Natural killer cell (primary cell): ENCODE measurements around the gene IVNS1ABP. TPM values are rescaled to one million over a fixed set of nuclear protein-coding genes. Genes with fewer than 3 reads are reported as not detected.

Source experiments
- ATAC-seq, 3 donors: fragments of 150-1000 bp in 2 of 3; fragments of 200-7000 bp in 1 of 3; cut with Tn5 transposase; 1 replicate in 1 of 3; 2 replicates in 2 of 3; pipeline ENCODE4 v1.10.0; 2021; ENCODE audit warnings: mild to moderate bottlenecking in 2 of 3, moderate library complexity in 2 of 3
- DNase-seq, 2 donors: peaks; one replicate each; pipeline versions ENCODE4 v3.0.0 to v3.0.0-alpha.2; 2013 to 2021; ENCODE audit warnings: mixed read lengths in 1 of 2
- H3K27ac ChIP-seq: one replicate; pipeline ENCODE4 v1.5.1; 2013; ENCODE audit warnings: mild to moderate bottlenecking, low read length
- H3K27me3 ChIP-seq: one replicate; pipeline ENCODE4 v1.6.1; 2013; ENCODE audit warnings: low read length; ENCODE audit not compliant: control insufficient read depth, insufficient read depth
- H3K36me3 ChIP-seq: one replicate; pipeline ENCODE4 v1.6.1; 2013; ENCODE audit warnings: low read length; ENCODE audit not compliant: control insufficient read depth, insufficient read depth
- H3K4me1 ChIP-seq: one replicate; pipeline ENCODE4 v1.6.1; 2013; ENCODE audit warnings: low read length; ENCODE audit not compliant: control insufficient read depth, insufficient read depth
- H3K4me3 ChIP-seq: one replicate; pipeline ENCODE4 v1.5.1; 2013; ENCODE audit warnings: low read length
- H3K9me3 ChIP-seq: one replicate; pipeline ENCODE4 v1.6.1; 2013; ENCODE audit warnings: low read length; ENCODE audit not compliant: control insufficient read depth, insufficient read depth
- H3K27ac Mint-ChIP-seq, 2 donors: one replicate each; pipeline ENCODE4 v1.8.0; 2022; ENCODE audit warnings: mild to moderate bottlenecking in 2 of 2, mixed read lengths in 2 of 2, moderate library complexity in 1 of 2
- H3K27me3 Mint-ChIP-seq, 2 donors: one replicate each; pipeline ENCODE4 v1.8.0; 2022; ENCODE audit warnings: low read depth in 2 of 2, mixed read lengths in 2 of 2
- H3K36me3 Mint-ChIP-seq: one replicate; pipeline ENCODE4 v1.8.0; 2022; ENCODE audit warnings: mixed read lengths
- H3K4me1 Mint-ChIP-seq, 2 donors: one replicate each; pipeline ENCODE4 v1.8.0; 2022; ENCODE audit warnings: mixed read lengths in 2 of 2
- H3K4me3 Mint-ChIP-seq: one replicate; pipeline ENCODE4 v1.8.0; 2022; ENCODE audit warnings: mild to moderate bottlenecking, moderate library complexity, mixed read lengths
- H3K9me3 Mint-ChIP-seq, 2 donors: one replicate each; pipeline ENCODE4 v1.8.0; 2022; ENCODE audit warnings: mixed read lengths in 2 of 2
- WGBS: methylation state at CpG from one replicate; pipeline ENCODE4 v1.1.7; 2013; ENCODE audit warnings: missing lambda C conversion rate; ENCODE audit not compliant: insufficient coverage; 5-methylcytosine and 5-hydroxymethylcytosine counted together
- intact Hi-C: fragments of 100-400 bp; cut with micrococcal nuclease; formaldehyde crosslinking; loops from one replicate; pipeline ENCODE4 v1.14.2; 2022
- total RNA-seq, 4 donors: library from RNA; stranded (reverse); fragments of 120-200 nt in 1 of 4; gene quantifications; one replicate each; pipeline versions ENCODE4 v1.2.3 to v1.2.4, GENCODE V29; 2013 to 2022
- TF ChIP-seq, protein P1 (sequence below): fragments of 200-600 bp; IDR thresholded peaks from one replicate; pipeline ENCODE4 v1.8.0; 2022; ENCODE audit warnings: antibody characterized with exemption

IVNS1ABP gene
- total RNA-seq, 3 donors from 2014 or later (not counting 1 experiment from before 2014, with no cell fraction given) = 250 to 394 (median 299) TPM

DNA sequence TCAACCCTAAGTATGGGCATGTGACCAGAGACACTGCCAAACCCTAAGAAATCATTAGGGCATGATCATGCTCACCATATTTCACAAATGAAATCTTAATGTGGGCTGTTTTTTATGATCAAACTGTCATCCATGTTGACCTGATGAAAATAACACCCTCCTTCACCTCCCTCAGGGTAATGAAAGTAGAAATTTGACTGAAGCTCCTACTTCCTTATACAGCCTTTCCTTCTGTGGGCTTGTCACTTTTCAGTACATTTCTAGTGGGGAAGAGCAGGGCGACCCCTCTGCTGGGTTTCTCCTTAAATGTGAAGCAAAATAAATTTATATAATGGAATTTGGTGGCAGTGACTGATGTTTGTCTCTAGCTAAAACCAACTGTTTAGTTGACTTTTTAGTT, 25.9 kb downstream of the IVNS1ABP start:
- TF ChIP-seq, protein P1, sequence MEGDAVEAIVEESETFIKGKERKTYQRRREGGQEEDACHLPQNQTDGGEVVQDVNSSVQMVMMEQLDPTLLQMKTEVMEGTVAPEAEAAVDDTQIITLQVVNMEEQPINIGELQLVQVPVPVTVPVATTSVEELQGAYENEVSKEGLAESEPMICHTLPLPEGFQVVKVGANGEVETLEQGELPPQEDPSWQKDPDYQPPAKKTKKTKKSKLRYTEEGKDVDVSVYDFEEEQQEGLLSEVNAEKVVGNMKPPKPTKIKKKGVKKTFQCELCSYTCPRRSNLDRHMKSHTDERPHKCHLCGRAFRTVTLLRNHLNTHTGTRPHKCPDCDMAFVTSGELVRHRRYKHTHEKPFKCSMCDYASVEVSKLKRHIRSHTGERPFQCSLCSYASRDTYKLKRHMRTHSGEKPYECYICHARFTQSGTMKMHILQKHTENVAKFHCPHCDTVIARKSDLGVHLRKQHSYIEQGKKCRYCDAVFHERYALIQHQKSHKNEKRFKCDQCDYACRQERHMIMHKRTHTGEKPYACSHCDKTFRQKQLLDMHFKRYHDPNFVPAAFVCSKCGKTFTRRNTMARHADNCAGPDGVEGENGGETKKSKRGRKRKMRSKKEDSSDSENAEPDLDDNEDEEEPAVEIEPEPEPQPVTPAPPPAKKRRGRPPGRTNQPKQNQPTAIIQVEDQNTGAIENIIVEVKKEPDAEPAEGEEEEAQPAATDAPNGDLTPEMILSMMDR = no peak
- Mint-ChIP-seq H3K36me3 (peaks cover 22% of the 10 kb centered on the region), H3K27me3 (no peaks in the 10 kb centered on the region), H3K4me1 (peaks cover 19 to 35% of the 10 kb centered on the region in 2 donors), H3K4me3 (no peak overlapping the region), H3K27ac (peak overlapping the region in 1 of 2 donors; percentile 83), H3K9me3 (no peaks in the 10 kb centered on the region)
- intact Hi-C loops = no loop called here
- DNase-seq = no peak
- no CpG with 5 or more reads among the region's 1 CpG for WGBS
- Histone ChIP-seq H3K4me3 (no peak overlapping the region), H3K36me3 (peaks cover 18% of the 10 kb centered on the region), H3K4me1 (no peaks in the 10 kb centered on the region), H3K27me3 (no peaks in the 10 kb centered on the region), H3K9me3 (no peaks in the 10 kb centered on the region), H3K27ac (no peak overlapping the region)
- ATAC-seq = peak in 1 of 3 donors; percentile 27

DNA sequence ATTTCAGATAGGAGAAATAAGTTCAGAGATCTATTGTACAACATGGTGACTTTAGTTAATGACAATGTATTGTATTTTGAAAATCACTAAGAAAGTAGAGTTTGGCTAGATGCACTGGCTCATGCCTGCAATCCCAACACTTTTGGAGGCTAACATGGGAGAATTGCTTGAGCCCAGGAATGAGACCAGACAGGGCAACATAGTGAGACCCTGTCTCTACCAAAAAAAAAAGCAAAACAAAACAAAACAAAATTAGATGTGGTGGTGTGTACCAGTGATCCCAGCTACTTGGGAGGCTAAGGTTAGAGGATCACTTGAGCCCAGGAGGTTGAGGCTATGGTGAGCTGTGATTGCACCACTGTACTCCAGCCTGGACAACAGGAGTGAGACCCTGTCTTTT, 27.2 kb downstream of the IVNS1ABP start:
- ATAC-seq (no peak), DNase-seq (no peak)
- no peaks in the 10 kb centered on the region for H3K9me3 Mint-ChIP-seq
- peaks cover 5% of the 10 kb centered on the region for H3K36me3 ChIP-seq
- intact Hi-C loops = no loop called here
- peaks cover 19 to 35% of the 10 kb centered on the region in 2 donors for H3K4me1 Mint-ChIP-seq
- H3K27ac ChIP-seq = no peak overlapping the region
- no peak overlapping the region for H3K4me3 Mint-ChIP-seq
- H3K9me3 ChIP-seq = no peaks in the 10 kb centered on the region
- TF ChIP-seq, protein P1 = no peak
- peaks cover 9% of the 10 kb centered on the region for H3K36me3 Mint-ChIP-seq
- peak overlapping the region in 1 of 2 donors; percentile 53 for H3K27ac Mint-ChIP-seq
- H3K27me3 Mint-ChIP-seq = no peaks in the 10 kb centered on the region
- no peaks in the 10 kb centered on the region for H3K27me3 ChIP-seq
- H3K4me3 ChIP-seq = no peak overlapping the region
- H3K4me1 ChIP-seq = no peaks in the 10 kb centered on the region

DNA sequence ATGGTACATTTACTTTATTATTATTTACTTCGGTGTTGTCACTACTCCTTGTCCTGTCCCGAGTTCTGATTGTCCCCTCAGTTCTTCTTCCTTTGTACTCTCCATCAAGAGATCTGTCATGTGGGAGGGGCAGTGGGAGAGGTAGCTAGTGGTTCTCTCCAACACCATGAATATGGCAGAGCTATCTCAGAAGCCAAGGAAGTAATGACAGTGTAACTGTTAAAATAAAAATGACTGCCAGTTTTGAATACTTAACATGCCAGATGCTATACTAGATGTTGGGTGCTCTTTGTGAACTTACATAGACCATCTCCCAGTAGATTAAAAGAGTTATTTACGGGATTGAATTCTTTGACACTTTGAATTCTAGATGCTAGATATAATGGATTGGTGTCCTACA, 28.6 kb downstream of the IVNS1ABP start:
- peaks cover 15 to 25% of the 10 kb centered on the region in 2 donors for H3K4me1 Mint-ChIP-seq
- ATAC-seq (no peak), DNase-seq (no peak)
- intact Hi-C loops = no loop called here
- H3K4me3 ChIP-seq = no peak overlapping the region
- no peak overlapping the region for H3K27ac ChIP-seq
- no peaks in the 10 kb centered on the region for H3K27me3 ChIP-seq
- WGBS = 100% methylated on average over 2 of the region's 3 CpGs
- H3K36me3 Mint-ChIP-seq = peaks cover 6% of the 10 kb centered on the region
- TF ChIP-seq, protein P1 = no peak
- no peaks in the 10 kb centered on the region for H3K4me1 ChIP-seq
- H3K27me3 Mint-ChIP-seq = no peaks in the 10 kb centered on the region
- H3K9me3 Mint-ChIP-seq = no peaks in the 10 kb centered on the region
- no peaks in the 10 kb centered on the region for H3K36me3 ChIP-seq
- peak overlapping the region in 1 of 2 donors; percentile 53 for H3K27ac Mint-ChIP-seq
- H3K9me3 ChIP-seq = no peaks in the 10 kb centered on the region
- no peak overlapping the region for H3K4me3 Mint-ChIP-seq

- no peaks in the 10 kb centered on the region for H3K9me3 ChIP-seq
- H3K36me3 Mint-ChIP-seq = no peaks in the 10 kb centered on the region
These were observed 29.6 kb downstream of the IVNS1ABP start for GRCh38 chr1:185287451-185287850.

More at GRCh38 chr1:185287451-185287850, 29.6 kb downstream of the IVNS1ABP start:
- Mint-ChIP-seq H3K27ac (peak overlapping the region in 1 of 2 donors; percentile 63), H3K27me3 (no peaks in the 10 kb centered on the region), H3K9me3 (no peaks in the 10 kb centered on the region), H3K4me3 (no peak overlapping the region), H3K4me1 (peaks cover 9 to 15% of the 10 kb centered on the region in 2 donors)
- ATAC-seq (no peak), DNase-seq (no peak)
- no peak overlapping the region for H3K4me3 ChIP-seq
- TF ChIP-seq, protein P1 = no peak
- 90% methylated on average over 2 of the region's 2 CpGs for WGBS
- H3K4me1 ChIP-seq = no peaks in the 10 kb centered on the region
- H3K27me3 ChIP-seq = no peaks in the 10 kb centered on the region
- H3K27ac ChIP-seq = no peak overlapping the region
- no peaks in the 10 kb centered on the region for H3K36me3 ChIP-seq
- intact Hi-C loops = no loop called here
